Smooth muscle cell (in vitro differentiated cells): ENCODE results near the gene GALNT10. TPM values are rescaled to one million over a fixed set of nuclear protein-coding genes. Genes with fewer than 3 reads are reported as not detected.

ENCODE experiments used
- DNase-seq: peaks from one replicate; lab custom pipeline; 2025; ENCODE audit not compliant: unreplicated experiment; lab: John Stamatoyannopoulos, UW
- H2AFZ ChIP-seq: fragments of 200-600 bp; sonication (generic); 2 replicates; pipeline ENCODE4 v1.6.0; 2016; ENCODE audit warnings: antibody characterized with exemption, low read depth, mild to moderate bottlenecking
- H3F3A ChIP-seq: fragments of 200-600 bp; sonication (generic); 2 replicates; pipeline ENCODE4 v1.6.0; 2017; ENCODE audit warnings: antibody characterized with exemption, low read depth
- H3K27ac ChIP-seq: fragments of 200-600 bp; sonication (generic); 2 replicates; pipeline ENCODE4 v1.5.1; 2016; ENCODE audit warnings: low read depth, mild to moderate bottlenecking
- H3K27me3 ChIP-seq: fragments of 200-600 bp; sonication (generic); 2 replicates; pipeline ENCODE4 v1.6.1; 2016; ENCODE audit warnings: low read depth, mild to moderate bottlenecking
- H3K36me3 ChIP-seq: fragments of 200-600 bp; sonication (generic); 2 replicates; pipeline ENCODE4 v1.5.1; 2016; ENCODE audit warnings: low read depth
- H3K4me1 ChIP-seq: fragments of 200-600 bp; sonication (generic); 2 replicates; pipeline ENCODE4 v1.5.1; 2016; ENCODE audit warnings: low read depth
- H3K4me2 ChIP-seq: fragments of 200-600 bp; sonication (generic); 2 replicates; pipeline ENCODE4 v1.6.0; 2016; ENCODE audit warnings: mild to moderate bottlenecking
- H3K4me3 ChIP-seq: fragments of 200-600 bp; sonication (generic); 2 replicates; pipeline ENCODE4 v1.5.1; 2016; ENCODE audit warnings: mild to moderate bottlenecking
- H3K79me2 ChIP-seq: fragments of 200-600 bp; sonication (generic); 2 replicates; pipeline ENCODE4 v1.6.0; 2016; ENCODE audit warnings: low read depth, mild to moderate bottlenecking
- H3K9ac ChIP-seq: fragments of 200-600 bp; sonication (generic); 2 replicates; pipeline ENCODE4 v1.6.0; 2016; ENCODE audit warnings: low read depth
- H3K9me3 ChIP-seq: fragments of 200-600 bp; sonication (generic); replicated peaks from 2 replicates; pipeline ENCODE4 v1.5.1; 2016; ENCODE audit warnings: low read depth
- H4K20me1 ChIP-seq: fragments of 200-600 bp; sonication (generic); 2 replicates; pipeline ENCODE4 v1.6.0; 2016; ENCODE audit warnings: low read depth
- CTCF ChIP-seq: fragments of 200-600 bp; sonication (generic); IDR thresholded peaks from 2 replicates; pipeline ENCODE4 v1.5.1; 2017; ENCODE audit warnings: borderline replicate concordance, mild to moderate bottlenecking, antibody characterized with exemption; ENCODE audit not compliant: insufficient read depth, poor library complexity, severe bottlenecking
- WGBS: methylation state at CpG from one replicate; pipeline ENCODE4 v1.1.7; 2016; ENCODE audit warnings: low lambda C conversion rate; 5-methylcytosine and 5-hydroxymethylcytosine counted together
- polyA plus RNA-seq: library from polyadenylated mRNA; unstranded; fragments of >200 nt; fragmentation: Nextera tagmentation; extraction: Ambion mirVana; gene quantifications from 2 replicates; pipeline ENCODE4 v1.2.1, GENCODE V29; 2016
- total RNA-seq: library from RNA; depleted of rRNA; stranded (reverse); fragments of >200 nt; gene quantifications from 2 replicates; pipeline ENCODE4 v1.2.3, GENCODE V29; 2014

GALNT10 gene
- total and polyA plus RNA-seq, 2 experiments from 2014 or later, result 23.6 to 24.6 TPM

GRCh38 chr5:154257046-154257445 is 66.5 kb downstream of the GALNT10 start:
- H3K27me3 ChIP-seq, result no peaks in the 10 kb centered on the region
- H3K4me2 ChIP-seq, result no peak overlapping the region
- no peak overlapping the region for H3K4me3 ChIP-seq
- no peaks in the 10 kb centered on the region for H3K36me3 ChIP-seq
- H3K9me3 ChIP-seq, result no peaks in the 10 kb centered on the region
- TF ChIP-seq CTCF, result no peak
- no peak for DNase-seq
- H3K9ac ChIP-seq, result no peak overlapping the region
- peaks cover 7% of the 10 kb centered on the region for H3F3A ChIP-seq
- H3K27ac ChIP-seq, result no peak overlapping the region
- 93% methylated on average over 2 of the region's 2 CpGs for WGBS
- no peaks in the 10 kb centered on the region for H4K20me1 ChIP-seq
- H3K4me1 ChIP-seq, result peaks cover 24% of the 10 kb centered on the region
- peaks cover 7% of the 10 kb centered on the region for H3K79me2 ChIP-seq
- no peak overlapping the region for H2AFZ ChIP-seq

GRCh38 chr5:154258531-154259217 is 68.1 kb downstream of the GALNT10 start:
- no peaks in the 10 kb centered on the region for H3K36me3 ChIP-seq
- DNase-seq, result no peak
- peaks cover 24% of the 10 kb centered on the region for H3K4me1 ChIP-seq
- H3K79me2 ChIP-seq, result no peaks in the 10 kb centered on the region
- no peak overlapping the region for H3K27ac ChIP-seq
- H3K27me3 ChIP-seq, result no peaks in the 10 kb centered on the region
- H3K4me2 ChIP-seq, result no peak overlapping the region
- no peak overlapping the region for H3K4me3 ChIP-seq
- 99% methylated on average over 2 of the region's 2 CpGs for WGBS
- no peak overlapping the region for H2AFZ ChIP-seq
- no peak overlapping the region for H3K9ac ChIP-seq
- no peaks in the 10 kb centered on the region for H4K20me1 ChIP-seq
- no peak for TF ChIP-seq CTCF
- H3F3A ChIP-seq, result peaks cover 7% of the 10 kb centered on the region
- no peaks in the 10 kb centered on the region for H3K9me3 ChIP-seq

- no peak for TF ChIP-seq CTCF
- H3K27ac ChIP-seq, result peak overlapping the region; percentile 31
- peaks cover 7% of the 10 kb centered on the region for H3F3A ChIP-seq
- H3K79me2 ChIP-seq, result no peaks in the 10 kb centered on the region
- 17% methylated on average over 6 of the region's 6 CpGs for WGBS
- no peak overlapping the region for H3K4me3 ChIP-seq
- H3K9me3 ChIP-seq, result no peaks in the 10 kb centered on the region
- H3K27me3 ChIP-seq, result no peaks in the 10 kb centered on the region
- H3K4me1 ChIP-seq, result peaks cover 24% of the 10 kb centered on the region
- H4K20me1 ChIP-seq, result no peaks in the 10 kb centered on the region
- no peak overlapping the region for H3K9ac ChIP-seq
- H3K4me2 ChIP-seq, result peak overlapping the region; percentile 50
- no peaks in the 10 kb centered on the region for H3K36me3 ChIP-seq
- H2AFZ ChIP-seq, result no peak overlapping the region
- no peak for DNase-seq
Measured at GRCh38 chr5:154260224-154260927, 69.8 kb downstream of the GALNT10 start.
